Measurements from ENCODE around the gene PPTC7. TPM values are rescaled to one million over a fixed set of nuclear protein-coding genes. Genes with fewer than 3 reads are reported as not detected.

The PPTC7 gene
- polyA plus RNA-seq, 1 experiment, result 11.4 TPM

- POLR2A ChIA-PET, result no interaction called here
- H3K27me3 ChIP-seq (ENCODE audit: control insufficient read depth, insufficient read depth, low read length), result no peaks in the 10 kb centered on the region
- CTCF ChIA-PET, result interaction anchor here (1.3 to 2.1 kb wide), 5 partner anchors 15 to 154 kb away, joined by 3 to 11 read pairs (median 5); partner anchors contain the start of gene ARPC3
- TF ChIP-seq CTCF (IDR thresholded peaks at IDR 0.05; ENCODE audit: low read depth, low read length), result no peak
- peaks cover 3% of the 10 kb centered on the region; the same call in 1 of the 2 replicates for H3K9me3 ChIP-seq (ENCODE audit: control insufficient read depth, insufficient read depth, low read length)
- H3K4me3 ChIP-seq (ENCODE audit: low read depth, low read length), result no peak overlapping the region
- no peak overlapping the region for H3K27ac ChIP-seq (ENCODE audit: low read depth, low read length)
- no peak for DNase-seq (ENCODE audit: low read depth, low spot score)
Measured at GRCh38 chr12:110585231-110585799, 2.2 kb upstream of the PPTC7 start.

GRCh38 chr12:110582276-110583136 lies 612 bp downstream of the PPTC7 start:
- H3K9me3 ChIP-seq (ENCODE audit: control insufficient read depth, insufficient read depth, low read length), result peaks cover 3% of the 10 kb centered on the region; the same call in 1 of the 2 replicates
- H3K4me3 ChIP-seq (ENCODE audit: low read depth, low read length), result peak overlapping the region; percentile 93
- peak overlapping the region; percentile 21 for H3K27ac ChIP-seq (ENCODE audit: low read depth, low read length)
- CTCF ChIA-PET, result interaction anchor here (1.0 kb wide), 1 partner anchor 20 kb away, joined by 4 read pairs; no protein-coding TSS in a partner anchor
- POLR2A ChIA-PET, result no interaction called here
- TF ChIP-seq CTCF (IDR thresholded peaks at IDR 0.05; ENCODE audit: low read depth, low read length), result no peak
- no peak for DNase-seq (ENCODE audit: low read depth, low spot score)
- no peaks in the 10 kb centered on the region for H3K27me3 ChIP-seq (ENCODE audit: control insufficient read depth, insufficient read depth, low read length)

GRCh38 chr12:110581931-110582275 lies 1.2 kb downstream of the PPTC7 start:
- POLR2A ChIA-PET, result no interaction called here
- no peak for DNase-seq (ENCODE audit: low read depth, low spot score)
- peak overlapping the region; percentile 93 for H3K4me3 ChIP-seq (ENCODE audit: low read depth, low read length)
- TF ChIP-seq CTCF (IDR thresholded peaks at IDR 0.05; ENCODE audit: low read depth, low read length), result no peak
- CTCF ChIA-PET, result interaction anchor here (0.6 to 1.0 kb wide), 2 partner anchors 19 to 20 kb away, joined by 4 read pairs; no protein-coding TSS in a partner anchor
- H3K27me3 ChIP-seq (ENCODE audit: control insufficient read depth, insufficient read depth, low read length), result no peaks in the 10 kb centered on the region
- H3K9me3 ChIP-seq (ENCODE audit: control insufficient read depth, insufficient read depth, low read length), result peaks cover 3% of the 10 kb centered on the region; the same call in 1 of the 2 replicates
- H3K27ac ChIP-seq (ENCODE audit: low read depth, low read length), result no peak overlapping the region

- Histone ChIP-seq H3K9me3 (ENCODE audit: control insufficient read depth, insufficient read depth, low read length) (peaks cover 3% of the 10 kb centered on the region; the same call in 1 of the 2 replicates), H3K27me3 (ENCODE audit: control insufficient read depth, insufficient read depth, low read length) (no peaks in the 10 kb centered on the region), H3K27ac (ENCODE audit: low read depth, low read length) (no peak overlapping the region), H3K4me3 (ENCODE audit: low read depth, low read length) (no peak overlapping the region)
- ChIA-PET CTCF (interaction anchor here (0.5 to 1.8 kb wide), 6 partner anchors 23 to 679 kb away, joined by 3 to 6 read pairs (median 4); no protein-coding TSS in a partner anchor), POLR2A (interaction anchor here (0.7 kb wide), 1 partner anchor 110 kb away, joined by 3 read pairs; no protein-coding TSS in a partner anchor)
- TF ChIP-seq CTCF (IDR thresholded peaks at IDR 0.05; ENCODE audit: low read depth, low read length), result no peak
- no peak for DNase-seq (ENCODE audit: low read depth, low spot score)
Measured at GRCh38 chr12:110579535-110580253, 3.4 kb downstream of the PPTC7 start.

Measured in AG04450 (cell line).